GM19193 (cell line): ENCODE measurements around the gene MGAT4B.

Experiments
- POLR2A ChIP-seq: IDR thresholded peaks from 4 replicates; pipeline ENCODE4 v1.6.1; 2011; ENCODE audit not compliant: insufficient read depth, insufficient read length; ENCODE audit errors: extremely low read depth

MGAT4B gene

DNA sequence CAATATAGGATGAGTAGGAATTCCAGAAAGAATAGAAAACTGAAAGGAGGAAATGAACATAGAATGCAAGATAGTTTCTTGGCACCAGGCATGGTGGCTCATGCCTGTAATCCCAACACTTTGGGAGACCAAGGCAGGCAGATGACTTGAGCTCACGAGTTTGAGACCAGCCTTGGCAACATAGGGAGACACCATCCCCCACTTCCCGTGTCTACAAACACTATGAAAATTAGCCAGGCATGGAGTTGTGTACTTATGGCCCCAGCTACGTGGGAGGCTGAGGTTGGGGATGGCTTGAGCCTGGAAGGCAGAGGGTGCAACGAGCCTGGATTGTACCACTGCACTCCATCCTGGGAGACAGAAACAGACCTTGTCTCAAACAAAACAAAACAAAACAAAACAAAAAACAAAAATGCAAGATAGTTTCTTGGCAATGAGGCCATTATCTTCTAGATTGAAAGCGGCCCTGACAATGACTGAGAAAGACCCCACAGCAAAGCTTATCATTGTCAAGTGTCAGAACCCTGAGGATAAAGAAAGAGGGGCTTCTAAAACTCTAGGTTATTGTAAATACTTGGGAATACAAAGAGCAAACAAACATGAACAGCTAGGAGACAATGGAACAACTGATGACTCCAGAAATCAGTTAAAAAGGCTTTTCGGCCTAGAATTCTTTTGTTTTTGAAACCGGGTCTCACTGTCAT, 23.2 kb upstream of the MGAT4B start:
- TF ChIP-seq POLR2A: peak; percentile 33

DNA sequence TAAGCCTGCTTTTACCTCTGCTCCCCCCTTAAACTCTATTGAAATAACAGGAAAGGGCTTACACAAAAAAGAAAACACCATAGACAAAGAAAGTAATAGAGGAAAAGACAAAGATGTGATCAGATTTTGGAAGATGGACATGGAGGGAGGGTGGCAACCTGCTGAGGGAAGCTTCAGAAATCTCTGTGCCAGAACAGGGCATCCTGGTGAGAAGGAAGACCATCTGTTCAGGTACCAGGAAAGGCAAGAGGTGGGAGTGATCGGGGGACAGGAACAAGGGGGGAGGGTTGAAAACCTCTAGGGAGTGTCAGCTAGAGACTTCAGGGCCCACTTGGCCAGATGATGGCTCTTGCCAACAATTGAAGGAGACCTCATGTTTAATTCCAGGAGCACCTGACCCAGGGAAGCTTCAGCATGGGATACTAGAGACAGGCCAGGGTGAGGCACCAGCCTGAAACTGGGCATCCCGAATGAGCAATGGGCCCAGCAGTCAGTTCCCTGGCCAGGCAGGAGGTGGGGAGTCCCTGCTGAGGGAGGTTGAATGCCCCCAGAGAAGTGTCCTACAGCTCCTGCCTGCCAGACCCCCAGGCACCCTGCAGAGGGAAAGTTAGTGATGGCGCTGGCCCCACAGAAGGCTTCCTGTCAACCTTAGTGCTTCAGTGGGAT, 22.2 kb upstream of the MGAT4B start:
- no peak for TF ChIP-seq POLR2A

DNA sequence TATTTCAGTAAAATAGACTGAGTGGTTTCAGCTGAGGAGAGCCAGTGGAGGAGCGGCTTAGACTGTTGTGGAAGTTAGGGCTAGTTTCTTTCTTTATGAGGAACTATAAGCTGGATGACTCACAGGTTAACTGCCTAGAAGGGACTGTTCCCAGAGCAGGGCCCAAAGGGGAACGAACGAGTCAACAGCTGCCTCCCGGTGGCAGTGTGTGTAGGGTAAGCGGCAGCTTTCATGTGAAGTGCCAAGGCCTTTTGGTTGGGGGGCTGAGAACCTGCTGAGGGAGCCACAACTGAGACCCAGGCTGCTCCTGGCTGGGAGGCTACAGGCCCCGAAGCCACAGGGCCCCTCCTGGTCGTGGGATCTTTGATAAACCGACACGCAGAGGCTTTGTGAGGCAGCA, 21.0 kb upstream of the MGAT4B start:
- no peak for TF ChIP-seq POLR2A

DNA sequence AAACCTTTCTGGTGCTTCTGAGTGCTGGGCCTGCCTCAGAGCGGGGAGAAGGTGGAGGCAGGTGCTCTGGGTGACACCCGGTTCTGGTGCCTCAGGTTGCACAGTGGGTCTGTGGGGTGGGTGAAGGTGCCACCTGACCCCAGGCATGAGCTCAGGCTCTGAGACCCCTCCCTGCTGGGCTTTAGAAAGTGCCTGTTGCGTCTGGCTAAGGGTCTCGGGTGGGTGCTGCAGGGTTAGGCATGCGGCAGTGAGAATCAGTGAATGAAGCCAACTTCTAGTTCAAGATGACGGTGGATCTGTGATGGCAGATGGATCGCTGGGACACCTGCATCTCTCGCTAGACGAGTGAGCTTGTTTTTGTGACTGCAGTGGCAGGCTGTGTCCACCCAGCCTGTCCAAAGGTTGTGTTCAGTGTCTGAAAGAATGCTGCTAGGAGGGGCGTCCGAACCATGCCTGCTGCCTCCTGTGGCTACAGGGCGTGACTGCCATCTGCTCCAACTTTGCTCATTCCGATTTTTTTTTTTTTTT, 19.1 kb upstream of the MGAT4B start:
- TF ChIP-seq POLR2A: no peak

DNA sequence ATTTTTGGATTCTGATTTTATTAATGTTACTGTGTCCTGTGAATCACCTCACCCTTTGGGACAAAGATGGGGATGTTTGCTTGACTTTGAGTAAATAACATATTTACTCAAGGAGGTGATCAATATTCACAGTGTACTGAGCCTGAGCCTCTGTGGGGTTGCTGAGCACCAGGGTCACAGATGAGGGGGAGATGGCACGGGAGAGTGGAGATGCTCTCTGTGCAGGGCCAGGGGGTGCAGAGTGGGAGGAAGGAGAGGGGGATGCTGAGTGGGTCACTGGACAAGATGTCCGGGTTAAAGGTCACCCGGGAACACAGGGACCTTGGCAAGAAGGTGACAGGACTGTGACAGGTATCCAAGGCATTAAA, 18.1 kb upstream of the MGAT4B start:
- TF ChIP-seq POLR2A: no peak

DNA sequence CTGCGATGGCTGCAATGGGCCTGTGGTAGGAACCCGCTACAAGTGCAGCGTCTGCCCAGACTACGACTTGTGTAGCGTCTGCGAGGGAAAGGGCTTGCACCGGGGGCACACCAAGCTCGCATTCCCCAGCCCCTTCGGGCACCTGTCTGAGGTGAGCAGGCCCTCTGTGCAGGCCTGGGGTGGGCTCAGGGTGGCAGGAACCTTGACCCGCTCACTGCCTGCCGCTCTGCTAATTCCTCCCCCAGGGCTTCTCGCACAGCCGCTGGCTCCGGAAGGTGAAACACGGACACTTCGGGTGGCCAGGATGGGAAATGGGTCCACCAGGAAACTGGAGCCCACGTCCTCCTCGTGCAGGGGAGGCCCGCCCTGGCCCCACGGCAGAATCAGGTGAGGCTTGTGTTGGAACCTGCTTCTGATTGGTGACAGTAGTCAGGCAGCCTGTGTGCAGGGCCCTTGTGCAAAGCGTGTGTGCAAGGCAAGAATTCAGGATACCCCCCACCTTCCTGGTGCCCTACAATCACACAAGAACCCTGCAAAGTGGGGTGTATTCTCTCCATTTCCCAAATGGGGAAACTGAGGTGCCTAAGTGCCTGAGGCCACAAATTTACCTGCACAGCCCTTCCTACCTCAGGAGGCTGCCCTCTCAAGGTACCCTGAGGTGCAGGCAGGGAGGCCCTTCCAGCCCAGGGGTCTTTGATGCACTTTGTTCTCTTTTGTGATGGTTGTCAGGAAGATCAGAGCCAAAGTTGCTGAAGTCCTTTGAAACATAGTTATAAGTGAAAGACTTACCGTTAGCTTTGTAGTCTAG, 17.5 kb upstream of the MGAT4B start:
- no peak for TF ChIP-seq POLR2A

DNA sequence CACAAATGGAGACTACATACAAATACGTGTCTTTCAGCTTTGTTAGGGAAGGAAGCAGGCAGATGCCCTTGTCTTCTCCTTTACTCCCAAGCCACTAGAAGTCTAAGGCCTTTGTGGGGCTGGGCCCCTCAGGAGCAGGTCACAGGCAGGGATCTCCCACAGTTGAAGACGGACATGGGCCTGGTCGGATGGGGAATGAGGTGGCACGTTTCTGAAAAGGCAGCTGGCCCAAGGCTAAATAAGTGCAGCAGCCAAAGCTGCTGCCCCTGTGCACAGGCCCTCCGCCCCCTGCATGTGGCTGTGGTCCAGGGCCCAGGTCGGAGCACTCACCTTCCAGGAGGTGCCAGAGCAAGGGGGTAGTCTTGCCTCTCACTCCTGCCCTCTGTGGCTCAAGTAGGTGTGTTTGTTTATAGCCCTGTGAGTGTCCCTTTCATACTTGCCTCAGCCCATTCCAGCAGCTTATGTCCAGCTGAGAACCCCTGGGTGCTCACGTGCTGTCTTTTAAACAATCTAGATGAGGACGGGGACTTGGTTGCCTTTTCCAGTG, 15.9 kb upstream of the MGAT4B start:
- peak; percentile 45 for TF ChIP-seq POLR2A

DNA sequence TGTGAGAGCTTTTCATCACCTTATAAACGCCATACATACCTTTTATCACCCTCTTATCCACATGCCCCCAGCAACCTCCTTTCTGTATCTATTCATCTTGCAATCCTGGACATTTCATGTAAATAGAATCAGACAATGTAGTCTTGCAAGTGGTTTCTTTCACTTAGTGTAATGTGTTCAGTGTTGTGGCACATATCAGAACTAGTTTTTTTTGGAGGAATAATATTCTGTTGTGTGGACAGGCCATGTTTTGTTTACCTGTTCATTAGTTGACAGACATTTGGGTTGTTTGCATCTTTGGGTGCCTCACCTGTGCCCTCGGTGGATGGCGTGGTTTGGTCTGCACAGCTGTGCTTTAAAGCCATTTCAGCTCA, 15.4 kb upstream of the MGAT4B start:
- TF ChIP-seq POLR2A: no peak

DNA sequence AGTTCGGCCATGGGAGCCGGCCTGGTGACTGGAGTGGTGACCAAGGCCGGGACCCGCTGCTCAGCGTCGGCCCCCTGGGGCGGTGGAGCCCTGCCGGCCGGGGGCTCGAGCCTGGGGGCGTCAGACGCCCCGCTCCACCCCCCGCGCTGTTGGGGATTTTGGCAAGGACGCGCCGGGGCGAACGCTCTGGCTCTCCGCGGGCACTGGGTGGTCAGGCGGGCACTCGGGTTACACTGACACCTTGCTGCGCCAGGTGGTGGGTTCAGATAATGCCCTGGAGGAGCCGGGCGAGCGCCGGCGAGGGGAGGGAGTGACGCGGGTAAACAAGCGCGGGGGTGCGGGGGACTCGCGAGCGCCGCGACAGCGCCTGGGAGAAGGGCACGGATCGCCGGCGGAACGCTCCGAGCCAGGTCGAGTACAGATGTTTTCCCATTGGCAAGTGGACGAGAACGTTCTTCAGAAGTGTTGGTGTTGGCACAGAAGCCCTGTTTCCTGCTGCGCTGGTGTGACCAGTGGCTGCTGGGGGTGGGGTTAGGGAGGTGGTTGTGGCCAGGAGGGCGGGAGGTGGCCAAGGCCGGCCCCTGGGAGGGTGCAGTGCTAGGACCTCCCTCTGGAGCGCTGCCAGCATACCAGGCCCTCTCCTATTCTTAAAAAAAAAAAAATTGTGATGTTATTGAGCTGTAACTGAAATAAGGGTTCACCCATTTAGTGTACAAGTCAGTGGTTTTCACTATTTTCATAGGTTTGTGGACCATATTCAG, 14.8 kb upstream of the MGAT4B start:
- TF ChIP-seq POLR2A: peak; percentile 57

DNA sequence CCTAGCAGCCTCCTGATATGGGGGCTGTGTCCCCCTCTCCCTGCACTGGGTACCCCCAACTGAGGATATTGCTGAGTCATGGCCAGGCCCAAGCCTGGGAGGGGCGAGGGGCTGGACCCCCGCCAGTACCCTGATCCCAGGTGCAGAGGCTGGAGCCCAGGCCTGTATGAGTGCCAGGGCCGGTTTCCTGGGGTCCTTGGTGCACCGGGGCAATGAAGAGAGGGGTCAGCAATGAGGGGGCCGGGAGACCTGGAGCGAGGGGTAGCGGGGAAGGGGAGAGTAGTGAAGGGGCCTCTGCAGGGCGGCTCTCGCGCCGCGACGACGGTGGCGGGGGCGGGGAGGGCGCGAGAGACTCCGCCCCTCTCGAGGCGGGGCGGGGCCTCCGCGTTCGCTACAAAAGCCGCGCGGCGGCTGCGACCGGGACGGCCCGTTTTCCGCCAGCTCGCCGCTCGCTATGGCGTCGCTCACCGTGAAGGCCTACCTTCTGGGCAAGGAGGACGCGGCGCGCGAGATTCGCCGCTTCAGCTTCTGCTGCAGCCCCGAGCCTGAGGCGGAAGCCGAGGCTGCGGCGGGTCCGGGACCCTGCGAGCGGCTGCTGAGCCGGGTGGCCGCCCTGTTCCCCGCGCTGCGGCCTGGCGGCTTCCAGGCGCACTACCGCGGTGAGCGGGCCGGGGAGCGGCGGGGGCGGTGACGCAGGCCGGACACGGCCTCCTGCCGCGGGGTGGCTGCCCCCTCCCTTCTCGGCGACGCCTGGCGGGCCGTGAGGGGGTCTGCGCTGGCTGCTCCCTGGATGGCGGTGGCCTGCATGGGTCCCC, 14.0 kb upstream of the MGAT4B start, which contains the start of gene SQSTM1:
Gene SQSTM1, plus strand, starts transcription at position 423 of the 815 bp plus-strand sequence. Its CDS starts 32 bp downstream, at position 455.
- peak; percentile 99 for TF ChIP-seq POLR2A

DNA sequence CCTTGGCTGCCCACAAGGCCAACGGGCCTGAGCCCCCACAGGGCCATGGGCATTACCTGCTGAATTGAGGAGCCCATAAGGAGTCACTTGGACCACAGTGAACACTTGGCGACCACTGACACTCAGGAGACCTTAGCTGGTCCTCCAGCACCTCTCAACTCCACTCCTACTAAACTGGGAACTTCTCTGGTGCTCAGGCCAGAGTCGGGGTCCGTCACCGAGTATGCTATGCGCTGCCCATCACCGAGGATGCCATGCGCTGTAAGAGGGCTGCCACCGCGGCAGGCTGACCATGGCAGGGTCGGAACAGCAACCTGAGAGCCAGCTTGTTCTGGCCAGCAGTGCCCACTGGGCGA, 13.4 kb upstream of the MGAT4B start:
- TF ChIP-seq POLR2A: no peak

DNA sequence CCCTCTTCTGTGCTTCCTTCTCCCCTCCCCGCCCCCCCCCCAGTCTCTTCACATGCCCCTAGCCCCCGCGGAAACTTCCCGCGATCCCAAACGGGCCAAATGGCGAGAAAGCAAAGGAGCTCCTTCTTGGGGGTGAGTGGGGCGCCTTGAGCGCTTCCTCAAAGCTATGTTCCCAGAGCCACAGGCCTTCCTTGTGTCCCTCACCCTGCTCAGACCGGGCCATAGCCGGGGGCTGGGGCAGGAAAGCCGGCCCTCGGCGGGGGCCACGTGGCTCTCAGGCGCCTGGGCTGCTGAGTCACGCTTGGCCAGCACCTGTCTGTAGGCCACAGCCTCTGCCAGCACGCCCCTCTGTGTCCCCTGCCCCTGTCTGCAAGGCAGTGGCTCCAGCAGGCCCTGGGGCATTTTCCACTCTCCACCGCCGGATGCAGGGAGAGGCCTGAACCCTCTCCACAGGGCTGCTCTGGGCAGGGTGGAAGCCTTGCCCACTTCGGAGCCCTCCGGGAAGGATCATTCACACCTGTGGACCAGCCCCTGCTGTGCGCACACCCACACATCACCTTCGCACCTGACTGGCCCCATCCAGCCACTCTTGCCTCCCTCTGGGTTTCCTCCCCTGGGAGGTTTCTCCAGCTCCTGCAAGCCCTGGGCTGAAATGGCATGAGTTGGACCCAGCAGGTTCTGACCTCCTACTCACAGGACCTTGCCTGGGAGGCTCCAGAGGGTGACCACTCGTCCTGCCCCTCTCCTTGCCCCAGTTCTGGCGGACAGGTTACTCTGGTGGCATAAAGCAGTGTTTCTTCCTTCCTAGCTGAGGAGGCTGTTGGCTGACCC, 12.8 kb upstream of the MGAT4B start:
- TF ChIP-seq POLR2A: no peak

DNA sequence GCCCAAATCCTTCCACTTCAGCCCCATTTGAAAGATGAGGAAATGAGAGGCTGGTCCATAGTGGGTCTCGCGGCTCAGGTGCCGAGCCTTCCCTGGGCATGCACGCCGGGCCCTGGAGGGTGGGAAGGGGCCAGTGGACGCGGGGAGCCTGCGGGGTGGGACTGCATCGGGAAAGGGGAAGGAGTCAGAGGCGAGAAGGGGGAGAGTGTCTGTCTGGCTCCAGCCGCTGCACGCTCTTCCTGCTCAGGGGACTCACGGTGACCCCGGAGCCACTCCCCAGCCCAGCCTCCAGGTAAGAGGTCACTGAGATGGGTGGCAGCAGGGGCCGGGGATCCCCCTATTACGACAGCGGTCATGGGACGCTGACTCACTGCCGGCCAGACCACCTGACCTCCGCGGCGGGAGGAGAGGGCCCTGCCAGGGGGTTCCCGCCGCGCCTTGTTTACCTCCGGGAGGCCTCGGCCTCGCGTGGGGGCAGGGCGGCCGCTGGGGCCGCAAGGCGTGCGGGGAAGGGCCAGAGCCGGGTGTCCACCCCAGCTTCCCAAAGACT, 12.2 kb upstream of the MGAT4B start:
- peak; percentile 66 for TF ChIP-seq POLR2A
